K562 (cell line): ENCODE results near the gene SSR2. TPM values are rescaled to one million over a fixed set of nuclear protein-coding genes. Genes with fewer than 3 reads are reported as not detected.

Experiments used
- ATAC-seq: fragments of 200-7000 bp; cut with Tn5 transposase; 3 replicates; pipeline ENCODE4 v1.9.1; 2020; ENCODE audit warnings: moderate library complexity
- BruUV-seq: library from RNA; stranded (reverse); fragments of 400-500 nt; replicated peaks from 2 replicates; lab custom pipeline; 2021; lab: Mats Ljungman, UMichigan
- CTCF ChIA-PET: fragments of 300-600 bp; formaldehyde crosslinking; extraction: SDS; loops from one replicate; lab custom pipeline; 2021; ENCODE audit warnings: low intra/inter-chr PET ratio; lab: Yijun Ruan, JAX
- POLR2A ChIA-PET: fragments of 300-600, 350-650 bp; sonication (Branson Sonifier 250); formaldehyde crosslinking; extraction: SDS; loops from one replicate; lab custom pipeline; 2021; ENCODE audit warnings: antibody characterized with exemption, inconsistent platforms; lab: Yijun Ruan, JAX
- DNase-seq, 4 experiments: peaks; one replicate each; pipeline versions ENCODE4 v3.0.0 to v3.0.0-alpha.2; 2011 to 2018; ENCODE audit warnings: low spot score in 3 of 4, mixed read lengths in 3 of 4; ENCODE audit errors: extremely low read depth in 1 of 4
- FAIRE-seq: peaks from 2 replicates; lab custom pipeline; 2011; peaks lifted over from hg19 to GRCh38; lab: Jason Lieb, UNC
- H2AFZ ChIP-seq: 2 replicates; pipeline ENCODE4 v1.6.0; 2011; ENCODE audit warnings: low read depth, low read length, control low read depth, inconsistent platforms
- H3K27ac ChIP-seq: fragments of 200-600 bp; 3 replicates; pipeline ENCODE4 v1.8.0; 2011; ENCODE audit warnings: low read depth, mild to moderate bottlenecking, control low read depth, inconsistent platforms, low read length, moderate library complexity, mixed read lengths; ENCODE audit errors: extremely low read depth
- H3K27me3 ChIP-seq, 2 experiments: fragments of 300-600 bp in 1 of 2; 2 replicates in 1 of 2; 3 replicates in 1 of 2; pipeline versions ENCODE4 v1.6.0 to v1.8.0; 2011; ENCODE audit warnings: inconsistent platforms in 2 of 2, low read length in 2 of 2, mild to moderate bottlenecking in 1 of 2, mixed read lengths in 1 of 2, moderate library complexity in 1 of 2; ENCODE audit not compliant: control insufficient read depth in 2 of 2, insufficient read depth in 2 of 2
- H3K36me3 ChIP-seq: fragments of 300-600 bp; 3 replicates; pipeline ENCODE4 v1.8.0; 2011; ENCODE audit warnings: mild to moderate bottlenecking, low read length, inconsistent platforms; ENCODE audit not compliant: control insufficient read depth, insufficient read depth
- H3K4me1 ChIP-seq, 2 experiments: fragments of 200-600 bp in 1 of 2; replicated peaks in 1 of 2; 2 replicates in 1 of 2; 3 replicates in 1 of 2; pipeline versions ENCODE4 v1.5.1 to v1.8.0; 2011; ENCODE audit warnings: inconsistent platforms in 2 of 2, low read length in 2 of 2, mild to moderate bottlenecking in 1 of 2, mixed read lengths in 1 of 2, moderate library complexity in 1 of 2; ENCODE audit not compliant: control insufficient read depth in 2 of 2, insufficient read depth in 2 of 2
- H3K4me2 ChIP-seq: 2 replicates; pipeline ENCODE4 v1.6.1; 2011; ENCODE audit warnings: low read length, control low read depth, inconsistent platforms, mixed read lengths; ENCODE audit not compliant: insufficient read depth
- H3K4me3 ChIP-seq: fragments of 200-600 bp; sonication (generic), shearing (Covaris generic); 2 replicates; pipeline ENCODE4 v1.5.1; 2016; ENCODE audit warnings: control low read depth, inconsistent platforms
- H3K79me2 ChIP-seq: fragments of 200-600 bp; 3 replicates; pipeline ENCODE4 v1.8.0; 2011; ENCODE audit warnings: low read length, inconsistent platforms; ENCODE audit not compliant: control insufficient read depth, insufficient read depth
- H3K9ac ChIP-seq, 2 experiments: 2 replicates each; pipeline versions ENCODE4 v1.6.0 to v1.6.1; 2011; ENCODE audit warnings: low read depth in 2 of 2, low read length in 2 of 2, control low read depth in 1 of 2, inconsistent platforms in 1 of 2, mild to moderate bottlenecking in 1 of 2, mixed read lengths in 1 of 2; ENCODE audit not compliant: insufficient read depth in 1 of 2
- H3K9me1 ChIP-seq: one replicate; pipeline ENCODE4 v1.6.0; 2011; ENCODE audit warnings: inconsistent platforms, mild to moderate bottlenecking, low read length, moderate library complexity; ENCODE audit not compliant: control insufficient read depth, insufficient read depth
- H3K9me3 ChIP-seq: replicated peaks from 2 replicates; pipeline ENCODE4 v1.5.1; 2011; ENCODE audit warnings: low read depth, low read length, inconsistent platforms; ENCODE audit not compliant: control insufficient read depth, insufficient read depth
- H4K20me1 ChIP-seq: replicated peaks from 2 replicates; pipeline ENCODE4 v1.6.1; 2011; ENCODE audit warnings: low read length, inconsistent platforms, mixed read lengths; ENCODE audit not compliant: control insufficient read depth, insufficient read depth
- KLF6 ChIP-seq: fragments of 250-450 bp; sonication (Bioruptor Pico); IDR thresholded peaks from 2 replicates; pipeline ENCODE4 v1.4.0; 2020; ENCODE audit warnings: mild to moderate bottlenecking, moderate library complexity, borderline replicate concordance
- POLR2B ChIP-seq: fragments of 450-650 bp; IDR thresholded peaks from 2 replicates; pipeline ENCODE4 v1.6.1; 2018; ENCODE audit warnings: low read depth; ENCODE audit not compliant: partially characterized antibody
- POLR3G ChIP-seq: IDR thresholded peaks from 2 replicates; pipeline ENCODE4 v1.6.1; 2011; ENCODE audit not compliant: insufficient read length, insufficient replicate concordance; ENCODE audit errors: extremely low read depth
- PRDM10 ChIP-seq: fragments of 450-650 bp; IDR thresholded peaks from 2 replicates; pipeline ENCODE4 v1.6.1; 2018; ENCODE audit not compliant: partially characterized antibody
- ZNF23 ChIP-seq: fragments of 250-450 bp; sonication (Bioruptor Pico); IDR thresholded peaks from 2 replicates; pipeline ENCODE4 v1.4.0; 2020; ENCODE audit warnings: mild to moderate bottlenecking
- ZNF253 ChIP-seq: fragments of 250-450 bp; sonication (Bioruptor Pico); conservative IDR thresholded peaks from 2 replicates; pipeline ENCODE4 v1.6.1; 2021; ENCODE audit warnings: mild to moderate bottlenecking
- WGBS: fragments of 100-300 bp; shearing (Covaris generic); methylation state at CpG from one replicate; pipeline ENCODE4 v1.1.6; 2016; ENCODE audit warnings: low coverage, mixed read lengths; ENCODE audit not compliant: insufficient coverage; ENCODE audit errors: missing lambda C conversion rate; 5-methylcytosine and 5-hydroxymethylcytosine counted together
- in situ Hi-C: fragments of 300-500 bp; cut with MboI; formaldehyde crosslinking; loops from 4 replicates; pipeline ENCODE4 v1.15.0; 2018; ENCODE audit warnings: inconsistent platforms, mixed read lengths
- intact Hi-C: fragments of 100-400 bp; cut with micrococcal nuclease; formaldehyde crosslinking; loops from 2 replicates; pipeline ENCODE4 v1.14.2; 2022
- polyA plus RNA-seq, 8 experiments: library from polyadenylated mRNA; depleted of rRNA in 4 of 8; stranded (reverse) in 5 of 8; unstranded in 3 of 8; fragments of >200 nt; fragmentation: Nextera tagmentation in 2 of 8; fragmentation: Illumina TruSeq in 1 of 8; extraction: Ambion mirVana in 2 of 8; extraction: Trizol in 1 of 8; gene quantifications; 2 replicates each; pipeline versions ENCODE4 v1.2.1 to v1.2.3, GENCODE V29; 2011 to 2014; ENCODE audit warnings: inconsistent platforms in 1 of 8, missing spikeins in 1 of 8
- total RNA-seq, 7 experiments: library from RNA; depleted of rRNA in 6 of 7; stranded (reverse); fragments of >200 nt in 6 of 7; fragmentation: Illumina TruSeq in 2 of 7; extraction: Trizol in 2 of 7; gene quantifications; 2 replicates each; pipeline versions ENCODE4 v1.2.1 to v1.2.3, GENCODE V29; 2011 to 2021; ENCODE audit warnings: low replicate concordance in 1 of 7

The SSR2 gene
- total and polyA plus RNA-seq, 9 of the 15 experiments (the other 6 are each of a cell fraction or from before 2014, with no cell fraction given) = 161 to 411 (median 240) TPM

GRCh38 chr1:156006666-156007376, 13.9 kb downstream of the SSR2 start:
- H3K9ac ChIP-seq = no peak overlapping the region; a peak in 1 of 4 replicates
- CTCF ChIA-PET = no interaction called here
- no TSS peak for BruUV-seq
- ATAC-seq = no peak
- H3K4me2 ChIP-seq = no peak overlapping the region
- no peak for FAIRE-seq
- H4K20me1 ChIP-seq = no peaks in the 10 kb centered on the region
- no peak overlapping the region for H3K27ac ChIP-seq
- no peaks in the 10 kb centered on the region for H3K27me3 ChIP-seq
- intact Hi-C loops = no loop called here
- WGBS = 63% methylated on average over 6 of the region's 7 CpGs
- TF ChIP-seq ZNF253 (CRISPR knock-in tag) = no peak
- peak; percentile 5 for TF ChIP-seq PRDM10
- TF ChIP-seq ZNF23 (CRISPR knock-in tag) = no peak
- TF ChIP-seq POLR2B = peak; percentile 16
- TF ChIP-seq POLR3G = no peak
- TF ChIP-seq KLF6 (CRISPR knock-in tag) = no peak
- peaks cover 33% of the 10 kb centered on the region; the same call in 2 of the 3 replicates for H3K36me3 ChIP-seq
- DNase-seq = no peak
- H3K9me1 ChIP-seq = no peaks in the 10 kb centered on the region
- POLR2A ChIA-PET = interaction anchor here (0.6 to 3.5 kb wide), 5 partner anchors 10 to 58 kb away, joined by 3 to 10 read pairs (median 5); partner anchors contain the start of gene SSR2
- peaks cover 14 to 21% of the 10 kb centered on the region in 2 experiments; a peak in 4 of 5 replicates for H3K4me1 ChIP-seq
- no peak overlapping the region for H3K4me3 ChIP-seq
- H2AFZ ChIP-seq = no peak overlapping the region
- in situ Hi-C loops = no loop called here
- no peaks in the 10 kb centered on the region for H3K79me2 ChIP-seq
- no peaks in the 10 kb centered on the region for H3K9me3 ChIP-seq
